Measurements from ENCODE around the gene ZNF467.

Gene ZNF467

GRCh38 chr7:149783386-149784250, 10.2 kb upstream of the ZNF467 start:
- no peak for TF ChIP-seq CTCF (IDR thresholded peaks at IDR 0.05; ENCODE audit: insufficient read depth, missing control alignments)
- DNase-seq (ENCODE audit: insufficient read length, low spot score), result no peak
- FAIRE-seq, result no peak

- no peak for TF ChIP-seq CTCF (IDR thresholded peaks at IDR 0.05; ENCODE audit: insufficient read depth, missing control alignments)
- no peak for FAIRE-seq
- DNase-seq (ENCODE audit: insufficient read length, low spot score), result no peak
Measured at GRCh38 chr7:149782682-149783345, 9.4 kb upstream of the ZNF467 start.

- TF ChIP-seq CTCF (IDR thresholded peaks at IDR 0.05; ENCODE audit: insufficient read depth, missing control alignments), result no peak
- FAIRE-seq (no peak), DNase-seq (ENCODE audit: insufficient read length, low spot score) (no peak)
Measured at GRCh38 chr7:149781921-149782320, 8.5 kb upstream of the ZNF467 start.

GRCh38 chr7:149780636-149781419, 7.4 kb upstream of the ZNF467 start:
- FAIRE-seq (no peak), DNase-seq (ENCODE audit: insufficient read length, low spot score) (no peak)
- TF ChIP-seq CTCF (IDR thresholded peaks at IDR 0.05; ENCODE audit: insufficient read depth, missing control alignments), result no peak

- no peak for TF ChIP-seq CTCF (IDR thresholded peaks at IDR 0.05; ENCODE audit: insufficient read depth, missing control alignments)
- DNase-seq (ENCODE audit: insufficient read length, low spot score) (no peak), FAIRE-seq (no peak)
Measured at GRCh38 chr7:149780056-149780455, 6.7 kb upstream of the ZNF467 start.

- DNase-seq (ENCODE audit: insufficient read length, low spot score) (no peak), FAIRE-seq (no peak)
- TF ChIP-seq CTCF (IDR thresholded peaks at IDR 0.05; ENCODE audit: insufficient read depth, missing control alignments), result no peak
Measured at GRCh38 chr7:149779502-149779805, 6.1 kb upstream of the ZNF467 start.

Measured in D721Med (cell line).